Limb (tissue), 2 donors: ENCODE measurements around the gene PNPLA3.
"Not testable (repeated sequence)": the region's sequence is repeated elsewhere in the genome, so short reads cannot be mapped to it uniquely, and the experiment has no call there.

ENCODE experiments used
- DNase-seq, 2 donors: peaks; one replicate each; pipeline ENCODE4 v3.0.0-alpha.2; 2016; ENCODE audit errors: extremely low spot score in 2 of 2

The PNPLA3 gene

GRCh38 chr22:43889201-43889859 is 34.3 kb upstream of the PNPLA3 start:
- DNase-seq = no peak

DNA sequence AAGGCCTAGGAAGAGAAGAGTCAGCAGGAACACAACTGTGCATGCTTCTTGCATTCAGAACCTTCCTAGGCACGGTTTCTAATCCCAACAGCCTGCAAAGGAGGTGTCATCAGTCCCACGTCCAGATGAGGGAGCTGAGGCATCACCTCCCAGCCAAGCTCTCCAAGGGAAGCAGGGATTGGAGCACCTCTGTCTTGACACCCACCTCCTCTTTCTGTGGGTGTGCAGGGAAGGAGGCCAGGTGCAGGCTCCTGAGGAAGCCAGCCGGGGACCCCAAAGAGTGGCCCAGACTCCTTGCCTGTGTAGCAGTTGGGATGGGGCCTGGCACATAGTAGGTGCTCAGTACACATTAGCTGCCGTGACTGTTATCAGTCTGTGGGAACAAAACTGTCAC is 33.7 kb upstream of the PNPLA3 start:
- DNase-seq = peak in 1 of 2 donors; percentile 10

DNA sequence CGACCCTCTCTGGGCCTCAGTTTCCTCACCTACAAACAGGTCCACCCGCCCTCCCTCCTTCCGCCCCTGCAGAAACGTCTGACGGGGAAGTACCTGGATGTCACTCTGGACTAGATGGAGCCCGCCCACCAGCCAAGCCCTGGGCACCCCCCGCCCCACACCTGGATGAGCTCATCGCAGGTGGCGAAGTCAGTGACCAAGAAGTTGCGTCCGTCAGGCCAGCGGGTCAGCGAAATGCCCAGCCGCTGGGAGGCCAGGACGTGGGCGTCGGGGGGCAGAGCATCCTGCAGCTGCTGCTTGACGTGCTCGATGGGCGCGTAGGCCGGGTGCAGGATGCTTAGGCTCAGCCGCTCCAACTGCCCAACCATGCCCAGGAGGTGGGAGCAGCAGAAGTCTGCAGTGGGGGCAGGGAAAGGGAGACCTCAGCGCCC is 32.7 kb upstream of the PNPLA3 start:
- no peak for DNase-seq

DNA sequence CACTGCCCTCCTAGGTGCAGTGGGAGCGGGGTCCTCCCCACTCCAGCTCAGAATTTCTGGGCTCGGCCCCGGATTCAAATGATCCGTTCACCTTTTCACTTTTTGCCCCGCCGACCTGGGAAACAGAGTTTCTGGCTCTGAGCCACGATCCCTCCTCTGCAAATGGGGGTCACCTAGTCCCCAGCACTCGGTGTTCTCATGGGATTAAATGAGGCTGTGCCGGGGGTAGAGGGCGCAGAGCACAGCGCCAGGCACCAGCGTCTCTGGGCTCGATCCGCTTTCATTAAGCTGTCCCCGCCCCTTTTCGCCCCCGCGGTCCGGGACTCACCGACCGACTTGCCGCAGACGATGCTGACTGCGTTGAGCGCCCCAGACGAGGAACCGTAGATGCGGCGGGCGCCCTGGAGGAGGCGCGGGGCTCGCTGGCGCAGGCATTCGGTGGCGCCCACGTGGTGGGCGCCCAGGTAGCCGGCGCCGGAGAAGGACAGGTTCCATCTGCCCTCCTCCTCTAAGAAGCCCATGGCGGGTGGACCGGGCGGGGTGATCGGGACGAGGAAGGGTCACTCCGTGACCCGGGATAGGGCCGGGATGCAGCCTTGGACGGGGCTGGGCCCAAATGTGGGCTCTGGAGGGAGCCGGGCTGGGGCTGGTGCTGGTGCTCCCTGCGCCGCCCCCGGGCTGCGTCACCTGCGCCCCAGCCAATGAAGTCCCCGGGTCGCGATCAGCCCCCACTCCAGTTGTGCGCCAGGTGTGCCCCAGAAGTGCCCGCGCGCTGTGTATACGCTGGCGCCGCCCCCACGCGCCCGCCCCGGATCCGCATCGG is 32.0 kb upstream of the PNPLA3 start, which contains the start of gene PNPLA5:
PNPLA5 (minus strand) TSS at position 654 of the 823 bp plus-strand sequence; CDS start at position 521, 133 bp downstream.
- DNase-seq = no peak

DNA sequence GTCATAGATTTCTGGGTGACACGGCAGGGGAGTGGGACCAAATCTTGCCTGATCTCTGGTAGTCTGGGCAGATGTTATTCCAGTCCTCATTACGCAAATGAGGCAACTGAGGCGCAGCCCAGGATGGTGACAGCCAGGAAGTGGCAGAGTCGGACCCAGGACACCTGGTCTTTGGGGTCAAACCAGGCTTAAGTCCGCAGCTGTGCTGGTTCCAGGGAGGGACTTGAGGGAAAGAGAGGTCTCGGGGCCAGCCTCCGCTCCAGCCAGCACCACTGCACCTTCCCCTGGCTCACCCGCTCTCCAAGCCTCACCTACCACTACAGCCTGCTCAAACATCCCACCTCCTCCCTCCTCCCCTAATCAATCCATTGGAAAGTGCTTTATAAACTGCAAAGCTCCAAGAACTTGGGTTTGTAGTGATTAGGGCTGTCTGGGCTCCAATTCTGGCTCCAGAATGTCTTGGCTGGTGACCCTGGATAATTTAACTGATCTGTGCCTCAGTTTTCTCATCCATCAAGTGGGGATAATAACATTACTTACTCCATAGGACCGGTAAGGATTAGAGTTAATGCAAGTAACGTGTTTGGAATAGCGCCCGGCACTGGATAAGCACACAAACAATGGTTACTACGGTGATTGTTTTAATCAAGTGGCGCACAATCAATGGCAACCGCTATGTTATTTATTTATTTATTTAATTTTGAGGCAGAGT is 31.3 kb upstream of the PNPLA3 start:
- DNase-seq = no peak

DNA sequence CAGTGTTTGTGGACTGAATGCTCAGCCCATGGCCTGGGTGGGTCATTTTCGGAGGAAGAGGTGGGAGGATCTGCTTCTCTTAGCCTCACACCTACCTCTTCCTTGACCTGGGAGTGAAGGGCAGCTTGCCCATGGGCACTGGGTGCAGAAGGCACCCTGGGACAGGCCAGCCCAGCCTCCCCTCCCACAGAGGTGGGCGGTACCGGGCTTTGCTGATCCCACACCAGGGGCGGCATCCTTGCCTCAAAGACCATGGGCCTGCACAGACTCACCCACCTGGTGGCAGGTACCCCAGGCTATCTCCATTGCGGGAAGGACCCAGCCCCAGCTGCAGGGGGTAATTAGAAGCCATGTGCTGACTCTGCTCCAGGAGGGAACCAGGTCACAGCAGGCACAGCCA is 30.3 kb upstream of the PNPLA3 start:
- DNase-seq = no peak

- no peak for DNase-seq
Observed at GRCh38 chr22:43894122-43894521, 29.5 kb upstream of the PNPLA3 start.

DNA sequence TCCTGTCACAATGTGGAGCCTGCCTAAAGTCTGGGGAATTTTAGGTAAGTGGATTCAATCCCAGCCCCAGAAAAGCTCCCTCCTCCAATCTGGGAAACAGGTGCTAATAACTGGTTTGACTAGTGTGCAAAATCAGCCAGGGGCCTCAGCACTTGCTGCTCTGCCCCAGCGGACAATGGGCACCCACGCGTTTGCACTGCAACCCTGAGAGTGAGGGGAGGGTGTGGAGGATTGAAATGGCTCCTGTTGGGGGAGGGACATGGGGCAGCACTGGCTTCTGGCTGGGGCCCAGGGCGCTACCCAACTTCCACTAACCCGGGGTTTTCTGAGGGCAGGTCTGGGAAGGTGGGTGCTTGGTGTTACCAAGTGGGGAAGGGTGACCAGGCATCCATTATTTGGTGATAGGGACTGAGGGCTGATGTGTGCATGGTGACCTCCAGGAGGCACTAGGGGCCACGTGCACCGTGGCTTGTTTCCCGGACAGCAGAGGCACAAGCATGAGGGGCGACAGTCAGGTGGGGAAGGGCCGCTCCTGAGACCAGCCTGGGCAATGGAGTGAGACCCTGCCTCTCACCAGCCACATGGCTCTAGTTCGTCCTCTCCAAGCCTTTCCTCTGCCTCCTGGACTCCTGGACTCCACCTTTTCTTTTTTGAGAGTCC is 27.5 kb upstream of the PNPLA3 start:
- DNase-seq = no peak

- no peak for DNase-seq
Observed at GRCh38 chr22:43897751-43898261, 25.8 kb upstream of the PNPLA3 start.

GRCh38 chr22:43900206-43900605 is 23.4 kb upstream of the PNPLA3 start:
- no peak for DNase-seq

DNA sequence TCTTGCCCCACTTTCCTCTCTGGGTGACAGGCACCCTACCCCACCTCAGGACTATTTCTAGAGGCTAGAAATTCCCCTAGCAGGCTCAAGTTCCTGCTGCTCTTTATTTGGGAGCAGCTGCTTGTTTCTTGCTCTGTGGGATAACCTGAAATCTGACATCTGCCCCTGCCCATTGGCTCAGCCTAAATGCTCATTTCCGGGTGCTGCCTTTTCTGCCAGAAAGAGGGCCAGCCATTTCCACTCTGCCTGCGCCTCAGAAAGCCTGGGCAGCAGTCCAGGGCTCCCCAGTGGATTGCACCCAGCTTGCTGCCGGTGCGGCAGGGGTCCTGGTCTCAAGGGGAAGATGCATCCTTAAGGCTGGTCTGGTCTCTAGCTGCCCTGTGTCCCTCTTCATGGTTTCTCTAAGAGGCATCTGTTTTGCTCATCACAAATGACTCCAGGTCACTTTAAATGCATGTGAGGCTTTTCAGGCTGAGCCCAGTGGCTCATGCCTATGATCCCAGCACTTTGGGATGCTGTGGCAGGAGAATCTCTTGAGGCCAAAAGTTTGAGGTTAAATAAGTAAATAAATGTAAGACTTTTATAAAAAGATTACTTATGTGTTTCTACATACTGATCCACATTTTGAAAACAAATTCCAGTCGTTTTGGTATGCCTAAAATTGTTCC is 21.5 kb upstream of the PNPLA3 start:
- no peak for DNase-seq

DNA sequence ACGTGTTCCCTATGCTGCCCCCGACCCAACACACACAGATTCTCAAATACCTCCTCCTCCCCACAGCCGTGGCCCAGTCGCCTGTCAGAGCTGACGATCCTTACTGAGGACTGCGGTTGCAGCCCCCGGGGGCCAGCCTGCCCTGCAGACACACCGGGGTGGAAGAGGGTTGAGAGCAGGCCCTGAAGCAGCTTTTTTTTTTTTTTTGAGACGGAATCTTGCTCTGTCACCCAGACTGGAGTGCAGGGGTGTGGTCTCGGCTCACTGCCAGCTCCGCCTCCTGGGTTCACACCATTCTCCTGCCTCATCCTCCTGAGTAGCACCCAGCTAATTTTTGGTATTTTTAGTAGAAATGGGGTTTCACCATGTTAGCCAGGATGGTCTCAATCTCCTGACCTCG is 20.6 kb upstream of the PNPLA3 start:
- not testable (repeated sequence) for DNase-seq

GRCh38 chr22:43904412-43904811 is 19.2 kb upstream of the PNPLA3 start:
- not testable (repeated sequence) for DNase-seq

GRCh38 chr22:43905681-43906080 is 17.9 kb upstream of the PNPLA3 start:
- DNase-seq = no peak

DNA sequence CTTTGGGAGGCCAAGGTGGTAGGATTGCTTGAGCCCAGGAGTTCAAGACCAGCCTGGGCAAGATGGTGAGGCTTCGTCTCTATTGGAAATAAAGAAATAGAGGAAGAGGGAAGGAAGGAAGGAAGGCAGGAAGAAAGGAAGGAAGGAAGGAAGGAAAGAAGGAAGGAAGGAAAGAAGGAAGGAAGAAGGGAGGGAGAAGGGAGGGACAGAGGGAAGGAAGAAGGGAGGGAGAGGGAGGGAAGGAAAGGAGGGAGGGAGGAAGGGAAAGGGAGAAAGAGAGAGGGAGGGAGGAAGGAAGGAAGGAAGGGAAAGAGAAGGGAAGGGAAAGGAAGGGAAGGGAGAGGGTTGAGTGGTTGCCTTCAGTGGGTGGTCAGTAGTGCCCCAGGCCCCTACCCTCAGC is 13.9 kb upstream of the PNPLA3 start:
- no peak for DNase-seq

- no peak for DNase-seq
Observed at GRCh38 chr22:43910178-43910695, 13.4 kb upstream of the PNPLA3 start.

GRCh38 chr22:43911351-43911750 is 12.3 kb upstream of the PNPLA3 start:
- no peak for DNase-seq

GRCh38 chr22:43917521-43917920 is 6.1 kb upstream of the PNPLA3 start:
- DNase-seq = no peak

GRCh38 chr22:43919106-43919973 is 4.3 kb upstream of the PNPLA3 start:
- no peak for DNase-seq

DNA sequence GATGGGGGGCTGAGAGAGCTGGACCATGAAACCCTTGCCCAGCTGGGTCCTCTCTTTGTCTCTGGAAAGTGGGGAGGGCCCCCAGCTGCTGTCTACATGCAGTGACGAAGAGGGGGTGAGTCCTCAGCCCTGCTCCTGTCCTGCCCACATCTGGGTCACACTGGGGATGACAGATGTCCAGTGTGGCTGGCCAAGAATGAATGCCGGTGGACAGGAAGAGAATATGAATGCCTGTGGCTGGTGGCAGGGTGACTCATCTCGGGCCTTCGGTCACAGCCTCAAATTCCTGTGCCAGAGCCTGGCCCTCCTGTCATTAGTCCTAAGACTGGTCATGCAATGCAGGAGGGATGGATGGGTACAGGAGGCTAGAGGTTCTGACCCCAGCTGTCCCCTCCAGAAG is 2.2 kb upstream of the PNPLA3 start:
- no peak for DNase-seq
